H1 (cell line): ENCODE results near the gene SGSH.

Source experiments
- CHD2 ChIP-seq: IDR thresholded peaks from 2 replicates; pipeline ENCODE4 v1.6.1; 2012; ENCODE audit warnings: low read length, improper control_type of control experiment
- EP300 ChIP-seq, 2 experiments: IDR thresholded peaks; 1 replicate in 1 of 2; 2 replicates in 1 of 2; pipeline ENCODE4 v1.6.1; 2011 to 2012; ENCODE audit warnings: low read depth in 2 of 2, low read length in 2 of 2, mild to moderate bottlenecking in 2 of 2, borderline replicate concordance in 1 of 2, inconsistent platforms in 1 of 2, moderate library complexity in 1 of 2
- EZH2 ChIP-seq: fragments of 200-600 bp; sonication (generic); IDR thresholded peaks from 2 replicates; pipeline ENCODE4 v1.7.1; 2012; ENCODE audit warnings: low read depth, mild to moderate bottlenecking, moderate library complexity, low read length, inconsistent platforms; ENCODE audit not compliant: severe bottlenecking
- GTF2F1 ChIP-seq: IDR thresholded peaks from 2 replicates; pipeline ENCODE4 v1.6.1; 2012; ENCODE audit warnings: low read depth, low read length, improper control_type of control experiment, borderline replicate concordance
- POLR2A ChIP-seq, 2 experiments: IDR thresholded peaks; 1 replicate in 1 of 2; 2 replicates in 1 of 2; pipeline ENCODE4 v1.6.1; 2011; ENCODE audit warnings: low read depth in 2 of 2, low read length in 2 of 2, mild to moderate bottlenecking in 2 of 2; ENCODE audit errors: control extremely low read depth in 1 of 2
- RAD21 ChIP-seq, 2 experiments: IDR thresholded peaks in 1 of 2; conservative IDR thresholded peaks in 1 of 2; 2 replicates each; pipeline ENCODE4 v1.6.1; 2011; ENCODE audit warnings: low read depth in 2 of 2, low read length in 2 of 2, improper control_type of control experiment in 1 of 2, inconsistent platforms in 1 of 2, mild to moderate bottlenecking in 1 of 2, moderate library complexity in 1 of 2
- SIX5 ChIP-seq: IDR thresholded peaks from 2 replicates; pipeline ENCODE4 v1.6.1; 2011; ENCODE audit warnings: mild to moderate bottlenecking, low read depth, low read length
- ZNF274 ChIP-seq: IDR thresholded peaks from 2 replicates; pipeline ENCODE4 v1.7.0; 2012; ENCODE audit warnings: low read length, borderline replicate concordance; ENCODE audit errors: extremely low read depth
- TF ChIP-seq, protein P1 (sequence below), 3 experiments: IDR thresholded peaks; 1 replicate in 2 of 3; 2 replicates in 1 of 3; pipeline versions ENCODE4 v1.5.1 to v1.6.1; 2011; ENCODE audit warnings: low read length in 3 of 3, mild to moderate bottlenecking in 3 of 3, inconsistent platforms in 2 of 3, low read depth in 1 of 3, moderate library complexity in 1 of 3; ENCODE audit not compliant: insufficient read depth in 1 of 3; ENCODE audit errors: control extremely low read depth in 1 of 3
- TF ChIP-seq, protein P2 (sequence below): IDR thresholded peaks from 2 replicates; pipeline ENCODE4 v1.6.1; 2012; ENCODE audit warnings: inconsistent platforms
- TF ChIP-seq, protein P3 (sequence below): IDR thresholded peaks from 2 replicates; pipeline ENCODE4 v1.6.1; 2011; ENCODE audit warnings: low read length, improper control_type of control experiment

DNA sequence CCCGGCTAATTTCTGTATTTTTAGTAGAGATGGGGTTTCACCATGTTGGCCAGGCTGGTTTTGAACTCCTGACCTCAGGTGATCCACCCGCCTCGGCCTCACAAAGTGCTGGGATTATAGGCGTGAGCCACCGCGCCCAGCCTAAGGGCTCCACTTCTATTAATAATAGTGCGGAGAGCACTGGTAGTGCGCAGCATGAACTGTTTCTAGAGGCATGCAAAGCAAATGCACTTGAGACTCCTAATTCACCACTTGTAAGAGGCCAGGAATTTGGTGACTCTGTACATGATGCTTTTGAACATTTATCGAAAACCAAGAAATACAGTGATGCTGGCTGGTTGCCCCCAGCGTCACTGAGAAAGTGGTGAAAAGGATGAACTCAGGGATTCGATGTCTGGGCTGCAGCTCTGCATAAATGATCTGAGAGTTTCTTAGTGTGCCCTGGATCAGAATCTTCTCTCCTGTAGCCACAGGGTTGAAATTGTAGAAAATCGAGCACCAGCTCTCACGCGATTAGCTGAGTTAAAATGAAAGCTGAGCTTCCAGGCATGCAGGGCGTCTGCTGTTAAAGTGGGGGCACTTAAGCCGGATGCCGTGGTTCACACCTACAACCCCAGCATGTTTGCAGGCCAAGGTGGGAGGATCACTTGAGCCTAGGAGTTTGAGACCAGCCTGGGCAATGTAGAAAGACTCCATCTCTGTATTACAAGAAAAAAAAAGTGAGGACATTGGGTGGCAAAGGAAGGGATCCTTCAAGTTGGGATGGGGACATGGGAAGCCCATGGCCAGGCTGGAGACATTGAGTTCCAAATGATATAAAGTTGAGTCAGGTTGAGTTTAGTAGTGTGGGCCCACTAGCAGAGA, 45.3 kb upstream of the SGSH start:
- TF ChIP-seq, protein P1, sequence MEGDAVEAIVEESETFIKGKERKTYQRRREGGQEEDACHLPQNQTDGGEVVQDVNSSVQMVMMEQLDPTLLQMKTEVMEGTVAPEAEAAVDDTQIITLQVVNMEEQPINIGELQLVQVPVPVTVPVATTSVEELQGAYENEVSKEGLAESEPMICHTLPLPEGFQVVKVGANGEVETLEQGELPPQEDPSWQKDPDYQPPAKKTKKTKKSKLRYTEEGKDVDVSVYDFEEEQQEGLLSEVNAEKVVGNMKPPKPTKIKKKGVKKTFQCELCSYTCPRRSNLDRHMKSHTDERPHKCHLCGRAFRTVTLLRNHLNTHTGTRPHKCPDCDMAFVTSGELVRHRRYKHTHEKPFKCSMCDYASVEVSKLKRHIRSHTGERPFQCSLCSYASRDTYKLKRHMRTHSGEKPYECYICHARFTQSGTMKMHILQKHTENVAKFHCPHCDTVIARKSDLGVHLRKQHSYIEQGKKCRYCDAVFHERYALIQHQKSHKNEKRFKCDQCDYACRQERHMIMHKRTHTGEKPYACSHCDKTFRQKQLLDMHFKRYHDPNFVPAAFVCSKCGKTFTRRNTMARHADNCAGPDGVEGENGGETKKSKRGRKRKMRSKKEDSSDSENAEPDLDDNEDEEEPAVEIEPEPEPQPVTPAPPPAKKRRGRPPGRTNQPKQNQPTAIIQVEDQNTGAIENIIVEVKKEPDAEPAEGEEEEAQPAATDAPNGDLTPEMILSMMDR (IDR thresholded peaks at IDR 0.05; ENCODE audit: control extremely low read depth in 1 of 3, insufficient read depth in 1 of 3, low read depth in 1 of 3, low read length in 3 of 3): no peak
- TF ChIP-seq EZH2 (no peak), ZNF274 (no peak), GTF2F1 (no peak), CHD2 (no peak), POLR2A (IDR thresholded peaks at IDR 0.05; ENCODE audit: control extremely low read depth in 1 of 2, low read depth in 2 of 2, low read length in 2 of 2) (no peak), EP300 (IDR thresholded peaks at IDR 0.05; ENCODE audit: borderline replicate concordance in 1 of 2, low read depth in 2 of 2, low read length in 2 of 2) (no peak), SIX5 (no peak), RAD21 (IDR thresholded peaks at IDR 0.05 in 1 of 2, conservative IDR thresholded peaks at IDR 0.05 in 1 of 2; ENCODE audit: low read depth in 2 of 2, low read length in 2 of 2) (no peak)
- TF ChIP-seq, protein P2, sequence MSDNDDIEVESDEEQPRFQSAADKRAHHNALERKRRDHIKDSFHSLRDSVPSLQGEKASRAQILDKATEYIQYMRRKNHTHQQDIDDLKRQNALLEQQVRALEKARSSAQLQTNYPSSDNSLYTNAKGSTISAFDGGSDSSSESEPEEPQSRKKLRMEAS: no peak
- TF ChIP-seq, protein P3, sequence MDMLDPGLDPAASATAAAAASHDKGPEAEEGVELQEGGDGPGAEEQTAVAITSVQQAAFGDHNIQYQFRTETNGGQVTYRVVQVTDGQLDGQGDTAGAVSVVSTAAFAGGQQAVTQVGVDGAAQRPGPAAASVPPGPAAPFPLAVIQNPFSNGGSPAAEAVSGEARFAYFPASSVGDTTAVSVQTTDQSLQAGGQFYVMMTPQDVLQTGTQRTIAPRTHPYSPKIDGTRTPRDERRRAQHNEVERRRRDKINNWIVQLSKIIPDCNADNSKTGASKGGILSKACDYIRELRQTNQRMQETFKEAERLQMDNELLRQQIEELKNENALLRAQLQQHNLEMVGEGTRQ: no peak
